OCI-LY7 (cell line): ENCODE data around the gene TPCN2. TPM values are rescaled to one million over a fixed set of nuclear protein-coding genes. Genes with fewer than 3 reads are reported as not detected.

Experiments
- BruUV-seq: library from RNA; stranded (reverse); fragments of 400-500 nt; replicated peaks from 2 replicates; lab custom pipeline; 2021; lab: Mats Ljungman, UMichigan
- CTCF ChIA-PET: fragments of 300-600 bp; sonication (Branson Sonifier 250); formaldehyde crosslinking; loops from one replicate; lab custom pipeline; 2022; ENCODE audit warnings: antibody characterized with exemption; ENCODE audit not compliant: unreplicated experiment; lab: Charles Lee
- POLR2A ChIA-PET: fragments of 300-600 bp; sonication (Branson Sonifier 250); formaldehyde crosslinking; loops from one replicate; lab custom pipeline; 2022; ENCODE audit warnings: antibody characterized with exemption; lab: Charles Lee
- DNase-seq: peaks from one replicate; pipeline ENCODE4 v3.0.0-alpha.2; 2015; ENCODE audit warnings: low spot score
- H2AFZ ChIP-seq: fragments of 200-600 bp; sonication (generic), shearing (Covaris generic); 2 replicates; pipeline ENCODE4 v1.6.1; 2014; ENCODE audit warnings: mild to moderate bottlenecking, antibody characterized with exemption, low read length, moderate library complexity
- H3K27ac ChIP-seq: fragments of 200-600 bp; sonication (generic); 2 replicates; pipeline ENCODE4 v1.5.1; 2014; ENCODE audit warnings: mixed run types, low read depth, mild to moderate bottlenecking, moderate library complexity, low read length, inconsistent platforms; ENCODE audit not compliant: poor library complexity, severe bottlenecking
- H3K36me3 ChIP-seq: fragments of 200-600 bp; sonication (generic); 2 replicates; pipeline ENCODE4 v1.6.1; 2014; ENCODE audit warnings: mild to moderate bottlenecking, antibody characterized with exemption, low read length, moderate library complexity, mixed read lengths; ENCODE audit not compliant: insufficient read depth
- H3K4me1 ChIP-seq: fragments of 200-600 bp; sonication (generic); 2 replicates; pipeline ENCODE4 v1.5.1; 2014; ENCODE audit warnings: mild to moderate bottlenecking, low read length; ENCODE audit not compliant: insufficient read depth, poor library complexity, severe bottlenecking
- H3K4me2 ChIP-seq: fragments of 200-600 bp; sonication (generic); 2 replicates; pipeline ENCODE4 v1.6.1; 2014; ENCODE audit warnings: mild to moderate bottlenecking, low read length
- H3K4me3 ChIP-seq: fragments of 200-600 bp; sonication (generic); 2 replicates; pipeline ENCODE4 v1.5.1; 2014; ENCODE audit warnings: mild to moderate bottlenecking, low read depth, low read length; ENCODE audit not compliant: poor library complexity, severe bottlenecking
- H3K79me2 ChIP-seq: fragments of 200-600 bp; sonication (generic); 2 replicates; pipeline ENCODE4 v1.6.1; 2016; ENCODE audit warnings: low read depth, mild to moderate bottlenecking, low read length, moderate library complexity, mixed read lengths; ENCODE audit not compliant: insufficient read depth
- H3K9me2 ChIP-seq: fragments of 200-600 bp; sonication (generic); 2 replicates; pipeline ENCODE4 v1.6.1; 2016; ENCODE audit warnings: mild to moderate bottlenecking, low read length, mixed read lengths; ENCODE audit not compliant: insufficient read depth
- H3K9me3 ChIP-seq: fragments of 200-600 bp; sonication (generic); 2 replicates; pipeline ENCODE4 v1.6.1; 2014; ENCODE audit warnings: mild to moderate bottlenecking, mixed run types, low read length, mixed read lengths
- H4K20me1 ChIP-seq: fragments of 200-600 bp; sonication (generic); 2 replicates; pipeline ENCODE4 v1.6.1; 2014; ENCODE audit warnings: mild to moderate bottlenecking, antibody characterized with exemption, low read length, moderate library complexity, mixed read lengths; ENCODE audit not compliant: insufficient read depth
- CTCF ChIP-seq: fragments of 200-600 bp; sonication (generic); conservative IDR thresholded peaks from 2 replicates; pipeline ENCODE4 v1.5.1; 2014; ENCODE audit warnings: mild to moderate bottlenecking, antibody characterized with exemption, low read length, moderate library complexity, mixed read lengths
- EZH2phosphoT487 ChIP-seq: fragments of 200-600 bp; sonication (generic); IDR thresholded peaks from 2 replicates; pipeline ENCODE4 v1.6.1; 2018; ENCODE audit warnings: low read depth, borderline replicate concordance, mild to moderate bottlenecking, mixed run types, antibody characterized with exemption, low read length, moderate library complexity, mixed read lengths
- intact Hi-C: fragments of 100-400 bp; cut with micrococcal nuclease; formaldehyde crosslinking; loops from one replicate; pipeline ENCODE4 v1.10.0; 2022; ENCODE audit not compliant: unreplicated experiment
- total RNA-seq, 2 experiments: library from RNA; depleted of rRNA in 1 of 2; stranded (reverse); fragments of >200 nt in 1 of 2; shearing (Covaris generic) in 1 of 2; gene quantifications; 2 replicates each; pipeline ENCODE4 v1.2.3, GENCODE V29; 2014 to 2022

TPCN2 gene
- total RNA-seq, 2 experiments from 2014 or later, result 21.5 to 65.2 TPM

GRCh38 chr11:69018924-69019323, 29.8 kb upstream of the TPCN2 start:
- Histone ChIP-seq H3K79me2 (no peaks in the 10 kb centered on the region), H3K36me3 (no peaks in the 10 kb centered on the region), H3K4me1 (no peaks in the 10 kb centered on the region), H2AFZ (no peak overlapping the region), H3K4me3 (no peak overlapping the region), H4K20me1 (no peaks in the 10 kb centered on the region), H3K4me2 (no peak overlapping the region), H3K9me3 (no peaks in the 10 kb centered on the region), H3K9me2 (no peaks in the 10 kb centered on the region), H3K27ac (no peak overlapping the region)
- ChIA-PET CTCF (no interaction called here), POLR2A (no interaction called here)
- BruUV-seq, result no TSS peak
- DNase-seq, result no peak
- TF ChIP-seq CTCF, result no peak
- no peak for TF ChIP-seq EZH2phosphoT487
- intact Hi-C loops, result no loop called here

- TF ChIP-seq CTCF (no peak), EZH2phosphoT487 (no peak)
- Histone ChIP-seq H3K4me1 (no peaks in the 10 kb centered on the region), H2AFZ (no peak overlapping the region), H3K4me2 (no peak overlapping the region), H3K36me3 (no peaks in the 10 kb centered on the region), H3K27ac (no peak overlapping the region), H3K9me2 (no peaks in the 10 kb centered on the region), H3K9me3 (no peaks in the 10 kb centered on the region), H3K4me3 (no peak overlapping the region), H3K79me2 (no peaks in the 10 kb centered on the region), H4K20me1 (no peaks in the 10 kb centered on the region)
- no peak for DNase-seq
- intact Hi-C loops, result no loop called here
- ChIA-PET CTCF (no interaction called here), POLR2A (no interaction called here)
- no TSS peak for BruUV-seq
Observed at GRCh38 chr11:69022260-69022659, 26.5 kb upstream of the TPCN2 start.

- ChIA-PET CTCF (no interaction called here), POLR2A (no interaction called here)
- Histone ChIP-seq H3K79me2 (no peaks in the 10 kb centered on the region), H3K4me1 (no peaks in the 10 kb centered on the region), H3K36me3 (no peaks in the 10 kb centered on the region), H3K4me2 (no peak overlapping the region), H3K9me3 (no peaks in the 10 kb centered on the region), H3K9me2 (no peaks in the 10 kb centered on the region), H2AFZ (no peak overlapping the region), H3K27ac (no peak overlapping the region), H4K20me1 (no peaks in the 10 kb centered on the region), H3K4me3 (no peak overlapping the region)
- TF ChIP-seq CTCF, result no peak
- TF ChIP-seq EZH2phosphoT487, result no peak
- no peak for DNase-seq
- intact Hi-C loops, result no loop called here
- BruUV-seq, result no TSS peak
Observed at GRCh38 chr11:69024509-69024908, 24.2 kb upstream of the TPCN2 start.
